NCI-H2227 treated with DMSO at 0.1 percent for 48 hours (cell line): ENCODE results near the gene EMP1.
A peak's percentile ranks its signal among the peaks of the same experiment; 100 is the strongest.

ENCODE experiments used
- DNase-seq: peaks from one replicate; lab custom pipeline; 2025; lab: John Stamatoyannopoulos, UW

The EMP1 gene

DNA sequence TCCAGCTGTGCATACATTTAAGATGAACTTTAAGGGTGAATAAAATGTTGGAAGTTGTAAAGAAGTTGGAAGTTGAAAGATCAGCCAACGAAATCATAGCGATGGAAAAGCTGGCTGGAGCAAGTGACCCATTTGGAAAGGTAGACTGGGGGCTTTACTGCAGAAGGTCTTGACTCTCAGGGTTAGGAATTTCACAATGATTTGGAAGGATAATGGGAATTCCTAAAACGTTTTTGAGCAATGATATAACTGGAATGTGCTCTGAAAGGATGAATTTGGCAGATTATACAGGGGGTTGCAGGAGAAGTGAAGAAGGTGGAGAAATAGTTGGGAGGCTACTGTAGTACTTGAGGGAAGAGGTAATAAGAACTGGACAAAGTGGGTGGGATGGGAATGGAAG, 27.4 kb downstream of the EMP1 start:
- DNase-seq = no peak

DNA sequence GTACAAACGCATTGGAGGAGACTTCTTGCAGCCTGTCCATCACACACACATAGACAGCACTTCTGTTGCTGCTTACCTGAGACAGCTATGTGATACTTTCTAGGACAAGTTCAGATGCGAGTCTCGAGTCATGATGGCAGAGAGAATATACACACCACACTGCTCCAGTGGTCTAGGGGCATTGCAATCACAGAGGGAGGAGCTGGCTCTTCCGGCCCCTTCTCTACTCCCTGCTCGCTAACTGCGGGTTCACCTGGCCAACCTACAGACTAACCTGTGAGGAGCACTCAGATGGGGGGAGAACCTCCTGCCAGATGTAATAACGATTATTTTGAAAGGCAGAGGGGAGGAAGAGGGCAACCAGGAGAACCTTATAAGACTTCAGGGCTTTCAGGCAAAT, 30.7 kb downstream of the EMP1 start:
- DNase-seq = no peak

DNA sequence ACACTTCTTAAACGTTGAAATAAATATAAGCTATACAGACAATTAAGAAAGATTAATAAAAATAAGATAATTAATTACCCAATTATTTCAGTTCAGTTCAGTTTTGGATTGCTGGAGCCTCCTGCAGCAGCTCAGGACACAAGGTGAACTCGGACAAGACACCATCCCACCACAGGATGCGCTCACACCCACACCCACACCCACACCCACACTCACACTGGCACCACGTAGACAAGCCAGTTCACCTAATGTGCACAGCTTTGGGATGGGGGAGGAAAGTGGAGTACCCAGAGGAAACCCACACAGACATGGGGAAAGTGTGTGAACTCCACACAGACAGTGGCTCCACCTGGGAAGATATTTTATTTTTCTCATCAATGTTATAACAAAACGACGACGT, 32.1 kb downstream of the EMP1 start:
- no peak for DNase-seq

DNA sequence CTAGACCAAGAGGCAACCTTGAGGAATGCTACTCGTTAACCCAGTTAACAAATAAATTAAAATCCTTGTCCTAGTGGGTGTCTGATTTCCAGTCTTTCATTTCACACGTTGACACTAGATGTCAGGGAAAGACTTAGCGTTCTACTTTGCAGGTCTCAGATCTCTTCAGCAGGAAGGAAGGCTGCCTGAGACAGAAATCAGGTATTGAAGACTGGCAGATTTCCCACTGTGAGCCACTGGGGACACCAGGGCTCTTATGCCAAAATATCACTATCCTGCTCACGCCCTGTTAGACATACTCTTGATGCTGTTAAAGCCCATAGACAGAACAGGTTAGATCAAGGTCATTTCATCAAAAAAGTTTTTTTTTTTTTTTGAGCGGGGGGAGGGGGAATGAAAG, 33.0 kb downstream of the EMP1 start:
- no peak for DNase-seq

GRCh38 chr12:13230500-13230899, 34.0 kb downstream of the EMP1 start:
- no peak for DNase-seq

GRCh38 chr12:13233830-13234641, 37.5 kb downstream of the EMP1 start:
- no peak for DNase-seq

DNA sequence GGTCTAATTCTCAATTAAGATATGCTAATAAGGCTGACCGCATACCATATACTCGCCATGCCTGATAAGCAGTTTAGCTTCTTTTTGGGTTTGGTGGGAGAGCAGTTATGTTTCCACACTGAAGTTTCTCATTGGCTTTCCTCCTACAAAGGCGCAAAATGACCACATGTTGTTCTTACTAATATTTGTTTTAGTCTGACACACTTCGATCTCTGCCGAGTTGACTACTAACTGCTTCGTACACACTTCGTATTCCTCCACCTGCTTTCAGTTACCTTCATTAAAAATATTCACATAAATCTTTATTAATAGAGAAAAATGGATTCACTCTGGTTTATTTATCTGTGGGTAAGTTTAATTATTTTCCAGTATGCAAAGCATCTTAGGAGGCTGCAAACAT, 41.7 kb downstream of the EMP1 start:
- no peak for DNase-seq

- DNase-seq = no peak
Observed at GRCh38 chr12:13241833-13242488, 45.4 kb downstream of the EMP1 start.

GRCh38 chr12:13242936-13243335, 46.4 kb downstream of the EMP1 start:
- no peak for DNase-seq

DNA sequence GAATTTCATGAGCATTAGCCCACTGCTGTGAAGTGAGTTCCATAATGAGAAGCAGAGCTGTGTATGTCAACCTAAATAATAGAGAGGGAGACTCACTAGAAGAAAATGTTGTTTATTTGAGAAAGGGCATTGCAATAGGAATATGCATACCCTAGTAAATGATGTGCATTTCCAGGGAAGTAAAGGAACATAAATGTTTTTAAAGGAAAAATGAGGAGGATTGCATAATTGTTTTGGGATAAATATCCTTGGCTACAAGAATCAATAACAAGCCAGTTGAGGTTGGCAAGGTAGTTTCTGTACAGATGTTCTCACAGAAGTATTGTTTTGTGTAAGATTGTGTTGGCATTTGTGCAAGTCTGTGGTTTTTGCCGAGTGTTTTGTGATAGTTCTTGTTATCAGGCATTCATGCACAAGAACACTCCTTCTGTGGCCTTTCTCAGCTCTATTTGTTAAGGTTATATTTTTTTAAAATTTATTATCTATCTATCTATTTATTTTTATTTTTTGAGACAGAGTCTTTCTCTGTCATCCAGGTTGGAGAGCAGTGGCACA, 47.1 kb downstream of the EMP1 start:
- no peak for DNase-seq

- DNase-seq = no peak
Observed at GRCh38 chr12:13247596-13247995, 51.1 kb downstream of the EMP1 start.

DNA sequence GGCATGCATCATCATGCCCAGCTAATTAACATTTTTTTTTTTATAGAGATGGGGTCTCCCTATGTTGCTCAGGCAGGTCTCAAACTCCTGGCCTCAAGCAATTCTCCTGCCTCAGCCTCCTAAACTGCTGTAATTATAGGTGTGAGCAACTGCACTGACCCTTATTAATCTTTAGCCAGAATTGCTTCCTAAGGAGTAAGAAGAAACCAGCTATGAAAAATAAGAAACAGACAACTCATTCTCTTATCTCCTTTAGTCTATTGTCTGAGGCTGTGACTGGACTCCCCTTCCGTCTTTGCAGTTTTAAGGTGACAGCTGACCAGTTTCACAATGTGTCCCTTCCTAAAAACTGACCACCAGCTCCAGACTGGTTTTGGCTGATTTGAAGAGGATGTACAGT, 52.4 kb downstream of the EMP1 start:
- DNase-seq = no peak

GRCh38 chr12:13250416-13250815, 53.9 kb downstream of the EMP1 start:
- no peak for DNase-seq

- DNase-seq = no peak
Observed at GRCh38 chr12:13251521-13251920, 55.0 kb downstream of the EMP1 start.

- no peak for DNase-seq
Observed at GRCh38 chr12:13252024-13252423, 55.5 kb downstream of the EMP1 start.

- DNase-seq = no peak
Observed at GRCh38 chr12:13252616-13253015, 56.1 kb downstream of the EMP1 start.

DNA sequence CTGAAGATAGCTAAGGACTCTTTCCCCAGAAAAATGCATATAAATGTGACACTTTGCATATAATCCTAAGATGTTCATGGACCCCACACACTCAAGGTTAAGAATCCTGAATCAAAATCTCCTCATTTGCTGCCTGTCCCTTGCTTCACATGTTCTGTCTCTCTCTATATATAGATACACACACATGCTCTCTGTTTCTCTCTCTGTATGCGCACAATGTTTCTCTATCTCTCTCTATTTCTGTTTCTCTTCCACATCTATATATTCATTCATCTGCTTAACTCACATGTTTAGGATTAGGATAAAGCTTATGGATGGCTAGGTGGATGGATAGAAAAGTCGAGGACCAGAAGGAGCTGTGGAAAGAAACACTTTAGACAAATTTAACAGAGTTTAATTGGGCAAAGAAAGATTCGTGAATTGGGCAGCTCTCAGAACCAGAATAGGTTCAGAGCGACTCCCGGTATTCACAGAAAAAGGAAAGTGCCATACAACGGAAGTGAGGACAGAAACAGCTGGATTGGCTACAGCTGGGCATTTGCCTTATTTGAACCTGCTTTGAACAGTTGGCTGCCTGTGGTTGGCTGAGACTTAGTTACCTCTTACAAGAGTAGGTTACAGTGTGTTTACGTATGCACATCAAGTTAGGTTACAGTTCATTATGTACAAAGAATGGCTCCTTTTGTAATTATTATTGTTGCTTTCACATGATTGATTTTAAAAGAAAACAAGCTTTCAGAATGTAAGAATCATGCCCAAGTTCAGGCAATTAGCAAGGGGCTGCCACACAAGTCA, 57.6 kb downstream of the EMP1 start:
- no peak for DNase-seq

DNA sequence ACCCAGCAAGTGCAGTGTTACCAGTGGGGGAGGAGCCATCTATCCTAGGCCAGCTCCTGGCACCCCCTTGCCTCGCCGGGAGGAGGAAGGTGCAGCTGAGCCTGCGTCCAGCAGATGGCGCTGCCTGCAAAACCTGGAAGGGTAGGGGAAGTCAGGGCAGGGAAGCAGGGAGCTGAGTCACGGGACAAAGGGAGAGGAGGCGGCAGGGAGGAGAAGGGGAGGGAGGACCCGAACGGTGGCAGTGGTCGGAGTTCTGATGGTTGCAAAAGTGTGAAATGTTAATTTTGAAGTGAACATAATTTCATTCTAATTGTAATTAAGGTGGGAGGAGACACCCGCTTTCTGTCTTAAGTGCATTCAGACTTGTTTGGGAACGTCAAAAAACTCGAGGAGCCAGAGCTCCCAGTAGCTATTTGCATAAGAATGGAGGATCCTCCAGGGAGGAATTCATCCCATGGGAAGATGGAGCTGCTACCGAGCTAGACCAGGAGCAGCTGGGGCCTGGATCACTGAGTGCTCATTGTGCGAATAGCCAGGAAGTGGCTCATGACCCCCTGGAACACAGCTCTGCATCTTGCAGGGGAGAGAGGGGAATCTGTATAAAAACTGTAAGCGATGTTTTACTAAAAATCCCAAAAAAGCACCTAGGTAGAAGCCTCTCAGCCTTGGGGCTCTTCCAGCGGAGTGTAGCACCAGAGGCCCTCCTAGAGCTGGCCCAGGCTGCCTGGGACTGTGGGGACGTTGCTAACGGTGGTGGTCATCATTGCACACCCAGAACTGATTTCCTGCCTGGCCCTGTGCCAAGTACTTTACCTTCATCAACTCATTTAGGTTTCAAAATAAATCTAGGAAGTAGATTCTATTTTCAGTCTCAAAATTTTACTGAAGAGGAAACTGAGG, 59.5 kb downstream of the EMP1 start:
- peak; percentile 80 for DNase-seq

DNA sequence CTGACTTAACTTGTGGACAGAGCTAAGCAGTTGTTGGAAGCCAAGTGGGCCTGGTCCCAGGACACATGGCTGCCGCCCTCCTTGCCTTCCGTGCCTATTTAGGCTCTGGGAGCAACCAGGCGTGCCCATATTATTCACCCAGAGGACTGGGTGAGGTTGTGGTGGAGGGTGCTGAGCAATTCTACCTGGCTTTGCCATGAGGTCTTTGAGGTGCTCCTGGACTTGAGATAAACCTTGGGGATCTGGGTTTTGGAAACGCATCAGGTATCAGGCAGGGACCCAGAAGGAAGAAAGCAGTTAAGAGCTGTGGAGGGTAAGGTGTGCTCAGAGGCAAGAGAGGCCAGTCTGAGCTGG, 60.1 kb downstream of the EMP1 start:
- DNase-seq = no peak

DNA sequence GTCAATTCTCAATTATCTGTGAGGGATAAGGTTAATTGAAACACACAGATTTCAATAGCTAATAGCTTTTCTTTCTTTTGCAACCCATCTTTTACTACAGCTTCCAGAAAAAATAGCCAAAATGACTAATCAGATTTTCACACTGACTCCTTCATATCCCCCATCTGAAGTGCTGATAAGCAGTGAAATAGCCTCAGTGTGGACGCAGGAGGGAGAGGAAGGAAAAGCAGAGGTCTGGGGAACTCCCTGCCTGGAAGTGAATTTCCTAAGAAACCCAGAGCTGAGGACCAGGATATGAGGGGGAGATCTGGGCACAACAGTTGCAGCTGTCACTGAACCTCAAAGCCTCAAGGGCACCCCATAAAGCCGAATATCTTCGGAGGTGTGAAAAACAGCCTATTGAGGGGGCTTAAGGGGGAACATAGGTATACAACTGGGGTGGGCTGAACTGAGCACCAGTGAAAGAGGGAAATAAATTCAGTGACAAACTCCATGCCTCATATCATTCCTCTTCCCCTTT, 60.9 kb downstream of the EMP1 start:
- DNase-seq = no peak

DNA sequence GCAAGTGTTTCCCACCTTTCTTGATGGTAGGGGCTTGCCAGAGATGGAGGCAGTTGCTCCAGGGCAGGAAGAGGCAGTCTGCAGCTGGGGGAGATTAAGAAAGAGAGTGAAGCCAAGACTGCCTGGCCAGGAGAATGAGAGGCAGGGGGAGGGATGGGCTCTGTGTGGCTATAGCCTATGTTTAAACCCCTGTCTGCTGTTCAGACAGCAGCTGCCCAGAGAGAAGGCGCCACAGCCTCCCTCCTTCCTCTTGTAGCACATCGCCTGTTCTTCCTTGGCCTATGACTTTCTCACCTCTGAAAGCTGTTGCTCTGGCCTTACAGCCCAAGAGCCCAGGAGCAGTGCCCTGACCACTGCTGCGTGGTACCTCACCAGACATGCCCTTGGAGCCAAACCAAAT, 61.7 kb downstream of the EMP1 start:
- peak; percentile 24 for DNase-seq
